Panc1 (cell line): Measurements from ENCODE around the gene CWH43. TPM values are rescaled to one million over a fixed set of nuclear protein-coding genes. Genes with fewer than 3 reads are reported as not detected.

Source experiments
- ATAC-seq: fragments of 200-7000 bp; cut with Tn5 transposase; 2 replicates; pipeline ENCODE4 v1.9.1; 2020; ENCODE audit warnings: mild to moderate bottlenecking, moderate library complexity
- BruUV-seq: library from RNA; stranded (reverse); fragments of 400-500 nt; replicated peaks from 2 replicates; lab custom pipeline; 2021; lab: Mats Ljungman, UMichigan
- CTCF ChIA-PET: fragments of 300-600 bp; sonication (Branson Sonifier 250); formaldehyde crosslinking; loops from one replicate; lab custom pipeline; 2022; ENCODE audit warnings: antibody characterized with exemption; lab: Charles Lee
- POLR2A ChIA-PET: fragments of 300-600 bp; sonication (Branson Sonifier 250); formaldehyde crosslinking; loops from one replicate; lab custom pipeline; 2022; ENCODE audit warnings: antibody characterized with exemption; lab: Charles Lee
- DNase-seq: peaks from one replicate; pipeline ENCODE4 v3.0.0-alpha.2; 2010; ENCODE audit warnings: low read depth, low spot score
- H3K27ac ChIP-seq: 2 replicates; pipeline ENCODE4 v1.5.1; 2011; ENCODE audit warnings: mild to moderate bottlenecking, low read length, inconsistent platforms
- H3K27me3 ChIP-seq: fragments of 200-500 bp; sonication (Bioruptor generic); 2 replicates; pipeline ENCODE4 v1.6.0; 2014; ENCODE audit warnings: low read length, inconsistent platforms; ENCODE audit not compliant: control insufficient read depth, insufficient read depth
- H3K36me3 ChIP-seq: fragments of 200-500 bp; sonication (Bioruptor generic); 2 replicates; pipeline ENCODE4 v1.5.1; 2014; ENCODE audit warnings: inconsistent platforms, mild to moderate bottlenecking, low read length, moderate library complexity; ENCODE audit not compliant: control insufficient read depth, insufficient read depth
- H3K4me1 ChIP-seq: 2 replicates; pipeline ENCODE4 v1.5.1; 2011; ENCODE audit warnings: inconsistent platforms, mild to moderate bottlenecking, low read length, moderate library complexity; ENCODE audit not compliant: control insufficient read depth, insufficient read depth
- H3K4me3 ChIP-seq, 2 experiments: 2 replicates each; pipeline ENCODE4 v1.5.1; 2011 to 2012; ENCODE audit warnings: low read depth in 2 of 2, low read length in 2 of 2, mild to moderate bottlenecking in 2 of 2, inconsistent platforms in 1 of 2, moderate library complexity in 1 of 2
- H3K9me3 ChIP-seq: fragments of 200-500 bp; sonication (Bioruptor generic); 2 replicates; pipeline ENCODE4 v1.5.1; 2014; ENCODE audit warnings: low read depth, mild to moderate bottlenecking, inconsistent platforms, low read length, moderate library complexity; ENCODE audit not compliant: control insufficient read depth, insufficient read depth
- CTCF ChIP-seq: fragments of 450-650 bp; IDR thresholded peaks from 2 replicates; pipeline ENCODE4 v1.5.1; 2017; ENCODE audit warnings: mild to moderate bottlenecking
- POLR2AphosphoS5 ChIP-seq: IDR thresholded peaks from 2 replicates; pipeline ENCODE4 v1.6.1; 2012; ENCODE audit warnings: mild to moderate bottlenecking, low read depth, low read length, moderate library complexity
- REST ChIP-seq, 2 experiments: IDR thresholded peaks; 2 replicates each; pipeline ENCODE4 v1.6.1; 2011 to 2012; ENCODE audit warnings: low read depth in 2 of 2, control low read depth in 1 of 2, low read length in 1 of 2, mild to moderate bottlenecking in 1 of 2, moderate library complexity in 1 of 2; ENCODE audit not compliant: insufficient read depth in 1 of 2
- SIN3A ChIP-seq: IDR thresholded peaks from 2 replicates; pipeline ENCODE4 v1.6.1; 2012; ENCODE audit warnings: low read depth, mild to moderate bottlenecking, low read length, moderate library complexity, borderline replicate concordance; ENCODE audit not compliant: insufficient read depth
- TCF7L2 ChIP-seq: IDR thresholded peaks from 2 replicates; pipeline ENCODE4 v1.6.1; 2011; ENCODE audit warnings: mild to moderate bottlenecking, low read depth, low read length, inconsistent platforms
- in situ Hi-C: cut with HindIII; loops from 2 replicates; pipeline ENCODE4 v1.10.0; 2016; ENCODE audit warnings: low sequenced_read_pairs, low pct_unique_long_range_greater_than_20kb
- intact Hi-C: fragments of 100-400 bp; cut with micrococcal nuclease; formaldehyde crosslinking; loops from one replicate; pipeline ENCODE4 v1.10.0; 2022; ENCODE audit not compliant: unreplicated experiment
- total RNA-seq: library from RNA; stranded (reverse); gene quantifications from one replicate; pipeline ENCODE4 v1.2.1, GENCODE V29; 2021; ENCODE audit not compliant: unreplicated experiment

CWH43 gene
- total RNA-seq, 1 experiment from 2014 or later = not detected

GRCh38 chr4:48943387-48943786 lies 42.7 kb upstream of the CWH43 start:
- intact Hi-C loops = no loop called here
- ChIA-PET CTCF (no interaction called here), POLR2A (interaction anchor here (0.6 kb wide), 1 partner anchor 308 kb away, joined by 3 read pairs; no protein-coding TSS in a partner anchor)
- in situ Hi-C loops = no loop called here
- H3K4me3 ChIP-seq = no peak overlapping the region
- H3K36me3 ChIP-seq = no peaks in the 10 kb centered on the region
- TF ChIP-seq CTCF (peak; percentile 62), TCF7L2 (no peak)
- no peaks in the 10 kb centered on the region for H3K9me3 ChIP-seq
- no peak overlapping the region for H3K27ac ChIP-seq
- DNase-seq (no peak), ATAC-seq (0 out of 2 replicates have a peak, but pooled peaks have one; percentile 62)
- no TSS peak for BruUV-seq
- H3K4me1 ChIP-seq = no peaks in the 10 kb centered on the region
- no peaks in the 10 kb centered on the region for H3K27me3 ChIP-seq

- Histone ChIP-seq H3K27me3 (no peaks in the 10 kb centered on the region), H3K36me3 (no peaks in the 10 kb centered on the region), H3K4me1 (no peaks in the 10 kb centered on the region), H3K4me3 (no peak overlapping the region), H3K27ac (no peak overlapping the region), H3K9me3 (no peaks in the 10 kb centered on the region)
- POLR2A ChIA-PET = no interaction called here
- intact Hi-C loops = no loop called here
- in situ Hi-C loops = no loop called here
- CTCF ChIA-PET = no interaction called here
- TF ChIP-seq POLR2AphosphoS5 = no peak
- TF ChIP-seq REST (IDR thresholded peaks at IDR 0.05; ENCODE audit: insufficient read depth in 1 of 2, low read depth in 2 of 2, low read length in 1 of 2) = no peak
- no peak for TF ChIP-seq CTCF
- TF ChIP-seq TCF7L2 = no peak
- TF ChIP-seq SIN3A = no peak
- BruUV-seq = no TSS peak
- DNase-seq (no peak), ATAC-seq (peak; percentile 38; the same call in 1 of the 2 replicates)
Observed at GRCh38 chr4:48944252-48944651, 41.8 kb upstream of the CWH43 start.
